ENCODE measurements around the gene FATE1.

The FATE1 gene

GRCh38 chrX:151715752-151716151 is at the start of gene FATE1:
FATE1 (plus strand) TSS chrX:151716035; CDS start chrX:151716120, 85 bp downstream.
- DNase-seq (ENCODE audit: low read depth): no peak

GRCh38 chrX:151675121-151675746 is 40.6 kb upstream of the FATE1 start:
- TF ChIP-seq CTCF (IDR thresholded peaks at IDR 0.05; ENCODE audit: insufficient read depth, low read depth, low read length, missing control alignments): no peak
- DNase-seq (ENCODE audit: low read depth): no peak
- no peak overlapping the region for H3K4me3 ChIP-seq (ENCODE audit: low read depth, low read length)

More at GRCh38 chrX:151715752-151716151, at the start of gene FATE1:
- no peak for TF ChIP-seq CTCF (IDR thresholded peaks at IDR 0.05; ENCODE audit: insufficient read depth, low read depth, low read length, missing control alignments)
- H3K4me3 ChIP-seq (ENCODE audit: low read depth, low read length): no peak within 1 kb of the TSS

- no peak for TF ChIP-seq CTCF (IDR thresholded peaks at IDR 0.05; ENCODE audit: insufficient read depth, low read depth, low read length, missing control alignments)
- no peak for DNase-seq (ENCODE audit: low read depth)
- no peak overlapping the region for H3K4me3 ChIP-seq (ENCODE audit: low read depth, low read length)
Measured at GRCh38 chrX:151676196-151676595, 39.6 kb upstream of the FATE1 start.

GRCh38 chrX:151679798-151680402 is 35.9 kb upstream of the FATE1 start:
- TF ChIP-seq CTCF (IDR thresholded peaks at IDR 0.05; ENCODE audit: insufficient read depth, low read depth, low read length, missing control alignments): no peak
- DNase-seq (ENCODE audit: low read depth): no peak
- H3K4me3 ChIP-seq (ENCODE audit: low read depth, low read length): no peak overlapping the region

GRCh38 chrX:151680805-151681204 is 35.0 kb upstream of the FATE1 start:
- H3K4me3 ChIP-seq (ENCODE audit: low read depth, low read length): no peak overlapping the region
- TF ChIP-seq CTCF (IDR thresholded peaks at IDR 0.05; ENCODE audit: insufficient read depth, low read depth, low read length, missing control alignments): peak; percentile 58
- DNase-seq (ENCODE audit: low read depth): peak; percentile 62

- no peak overlapping the region for H3K4me3 ChIP-seq (ENCODE audit: low read depth, low read length)
- DNase-seq (ENCODE audit: low read depth): no peak
- no peak for TF ChIP-seq CTCF (IDR thresholded peaks at IDR 0.05; ENCODE audit: insufficient read depth, low read depth, low read length, missing control alignments)
Measured at GRCh38 chrX:151687635-151688034, 28.2 kb upstream of the FATE1 start.

- no peak for DNase-seq (ENCODE audit: low read depth)
- TF ChIP-seq CTCF (IDR thresholded peaks at IDR 0.05; ENCODE audit: insufficient read depth, low read depth, low read length, missing control alignments): no peak
- no peak overlapping the region for H3K4me3 ChIP-seq (ENCODE audit: low read depth, low read length)
Measured at GRCh38 chrX:151688695-151689094, 27.1 kb upstream of the FATE1 start.
